ENCODE measurements around the gene SSC4D.
"Not testable (repeated sequence)": the region's sequence is repeated elsewhere in the genome, so short reads cannot be mapped to it uniquely, and the experiment has no call there.

Gene SSC4D

DNA sequence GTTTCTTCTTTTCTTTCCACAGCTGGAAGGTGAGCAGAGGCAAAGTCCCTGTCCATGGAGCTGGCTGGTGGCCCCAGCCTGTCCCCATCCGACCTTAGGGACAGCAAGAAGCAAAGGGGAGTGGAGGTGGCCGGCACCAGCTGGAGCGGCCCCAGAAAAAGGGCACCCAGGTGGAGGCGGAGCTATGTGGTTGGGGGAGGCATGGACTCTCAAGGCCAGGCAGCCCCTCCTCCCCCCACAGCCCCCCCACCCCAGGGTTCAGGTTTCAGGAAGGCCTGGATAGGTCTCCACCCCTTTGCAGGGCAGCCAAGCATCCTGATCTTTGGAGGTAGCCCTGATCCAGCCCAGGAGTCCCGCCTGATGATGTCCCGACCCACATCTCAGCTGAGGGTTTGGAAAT, at the start of gene SSC4D:
TSS of gene SSC4D (minus strand) at position 161 of the 400 bp plus-strand sequence. CDS start 5,258 bp downstream, outside the sequence.
- Mint-ChIP-seq H3K9me3 (no peaks in the 10 kb centered on the region), H3K4me1 (no peaks in the 10 kb centered on the region), H3K27ac (no peak within 1 kb of the TSS), H3K27me3 (peaks cover 4% of the 10 kb centered on the region), H3K4me3 (no peak within 1 kb of the TSS), H3K36me3 (no peaks in the 10 kb centered on the region)
- CTCF ChIA-PET = no interaction called here
- DNase-seq = no peak

DNA sequence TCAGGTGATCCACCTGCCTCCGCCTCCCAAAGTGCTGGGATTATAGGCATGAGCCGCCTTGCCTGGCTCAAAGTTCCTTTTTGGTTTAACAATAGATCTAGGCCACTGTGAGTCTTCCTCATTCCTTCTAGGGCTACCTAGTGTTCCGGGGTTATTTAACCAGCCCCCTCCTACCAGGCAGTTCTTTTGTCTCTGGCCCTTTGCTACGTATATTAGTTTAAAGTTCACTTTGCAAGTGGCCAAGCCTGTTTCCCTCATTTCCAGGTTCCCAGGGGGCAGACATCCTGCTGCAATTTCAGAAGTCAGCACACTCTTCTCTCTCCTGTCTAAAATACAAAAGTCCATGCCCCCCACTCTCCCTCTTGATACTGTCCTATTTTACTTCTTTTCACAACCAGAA, 49.0 kb upstream of the SSC4D start:
- H3K27ac Mint-ChIP-seq, CTCF ChIA-PET, H3K36me3 Mint-ChIP-seq, H3K4me1 Mint-ChIP-seq, DNase-seq, H3K27me3 Mint-ChIP-seq, H3K4me3 Mint-ChIP-seq, H3K9me3 Mint-ChIP-seq: not testable (repeated sequence)

DNA sequence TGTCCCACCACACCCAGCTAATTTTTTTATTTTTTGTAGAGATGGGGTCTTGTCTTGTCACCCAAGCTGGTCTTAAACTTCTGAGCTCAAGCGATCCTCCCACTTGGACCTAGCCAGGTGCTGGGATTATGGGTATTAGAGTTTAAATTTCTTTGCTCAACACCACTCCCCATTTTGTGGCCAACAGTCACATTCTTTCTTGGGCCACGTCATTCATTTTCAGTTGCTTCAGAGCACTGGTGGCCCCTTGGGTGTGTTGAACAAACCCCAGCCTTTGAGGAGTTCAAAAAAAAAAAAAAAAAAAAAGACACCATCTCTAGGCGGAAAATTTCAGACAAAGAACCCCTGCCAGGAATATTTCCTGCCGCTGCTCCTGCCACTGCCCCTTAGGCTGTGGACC, 47.5 kb upstream of the SSC4D start:
- H3K27me3 Mint-ChIP-seq, DNase-seq, H3K36me3 Mint-ChIP-seq, CTCF ChIA-PET, H3K4me1 Mint-ChIP-seq, H3K27ac Mint-ChIP-seq, H3K9me3 Mint-ChIP-seq, H3K4me3 Mint-ChIP-seq: not testable (repeated sequence)

DNA sequence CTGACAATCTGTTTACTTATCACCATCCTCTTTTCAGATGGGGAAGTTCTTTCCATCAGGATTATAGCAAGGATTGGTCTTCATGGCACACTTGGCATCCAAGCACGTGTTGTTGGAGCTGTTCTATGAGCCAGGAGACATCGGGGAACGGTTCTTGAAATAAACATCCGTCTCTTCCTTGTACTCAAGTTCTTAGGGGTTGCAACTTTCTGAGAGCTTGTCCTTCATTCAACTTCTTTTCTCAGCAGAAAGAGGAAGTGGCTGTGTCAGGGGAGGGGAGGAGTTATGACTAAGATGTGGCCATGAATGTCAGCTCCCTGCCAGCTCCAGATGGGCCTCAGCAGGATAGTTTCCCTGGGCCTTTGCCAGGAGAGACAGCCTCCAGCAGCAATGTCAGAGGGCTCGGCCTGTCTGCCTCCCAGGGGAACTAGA, 36.1 kb upstream of the SSC4D start:
- peak; percentile 45 for DNase-seq
- H3K4me3 Mint-ChIP-seq, H3K9me3 Mint-ChIP-seq, CTCF ChIA-PET, H3K27me3 Mint-ChIP-seq, H3K36me3 Mint-ChIP-seq: not testable (repeated sequence)
- peaks cover 18% of the 10 kb centered on the region for H3K4me1 Mint-ChIP-seq
- H3K27ac Mint-ChIP-seq = peak overlapping the region; percentile 93

DNA sequence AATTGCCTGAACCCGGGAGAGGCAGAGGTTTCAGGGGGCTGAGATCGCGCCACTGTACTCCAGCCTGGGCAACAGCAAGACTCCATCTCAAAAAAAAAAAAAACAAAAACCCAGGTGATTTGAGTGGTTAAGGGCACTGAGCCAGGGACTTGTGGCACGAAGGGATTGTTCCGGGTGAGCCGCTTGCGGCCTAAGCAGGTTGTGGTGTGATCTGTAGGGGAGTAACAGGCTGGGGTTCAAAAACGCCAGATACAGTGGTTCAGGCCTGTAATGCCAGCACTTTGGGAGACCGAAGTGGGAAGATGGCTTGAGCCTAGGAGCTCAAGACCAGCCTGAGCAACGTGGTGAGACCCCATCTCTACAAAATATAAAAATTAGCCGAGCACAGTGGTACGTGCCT, 34.3 kb upstream of the SSC4D start:
- DNase-seq, H3K4me3 Mint-ChIP-seq, H3K36me3 Mint-ChIP-seq, CTCF ChIA-PET, H3K9me3 Mint-ChIP-seq, H3K27me3 Mint-ChIP-seq: not testable (repeated sequence)
- Mint-ChIP-seq H3K27ac (peak overlapping the region; percentile 87), H3K4me1 (peaks cover 18% of the 10 kb centered on the region)

- CTCF ChIA-PET = interaction anchor here (1.1 kb wide), 1 partner anchor 166 kb away, joined by 3 read pairs; no protein-coding TSS in a partner anchor
- DNase-seq, H3K9me3 Mint-ChIP-seq, H3K27me3 Mint-ChIP-seq, H3K36me3 Mint-ChIP-seq, H3K27ac Mint-ChIP-seq, H3K4me3 Mint-ChIP-seq: not testable (repeated sequence)
- peaks cover 18% of the 10 kb centered on the region for H3K4me1 Mint-ChIP-seq
Observed at GRCh38 chr7:76442664-76443446, 33.4 kb upstream of the SSC4D start.

- not testable (repeated sequence) for H3K4me3 Mint-ChIP-seq
- peaks cover 18% of the 10 kb centered on the region for H3K4me1 Mint-ChIP-seq
Observed at GRCh38 chr7:76441792-76442191, 32.3 kb upstream of the SSC4D start.

GRCh38 chr7:76440404-76440803, 30.9 kb upstream of the SSC4D start:
- peaks cover 15% of the 10 kb centered on the region for H3K4me1 Mint-ChIP-seq
- H3K36me3 Mint-ChIP-seq, CTCF ChIA-PET, H3K4me3 Mint-ChIP-seq, H3K9me3 Mint-ChIP-seq, DNase-seq, H3K27me3 Mint-ChIP-seq, H3K27ac Mint-ChIP-seq: not testable (repeated sequence)

More at GRCh38 chr7:76441792-76442191, 32.3 kb upstream of the SSC4D start:
- CTCF ChIA-PET, H3K27me3 Mint-ChIP-seq, H3K36me3 Mint-ChIP-seq, H3K9me3 Mint-ChIP-seq, H3K27ac Mint-ChIP-seq, DNase-seq: not testable (repeated sequence)

DNA sequence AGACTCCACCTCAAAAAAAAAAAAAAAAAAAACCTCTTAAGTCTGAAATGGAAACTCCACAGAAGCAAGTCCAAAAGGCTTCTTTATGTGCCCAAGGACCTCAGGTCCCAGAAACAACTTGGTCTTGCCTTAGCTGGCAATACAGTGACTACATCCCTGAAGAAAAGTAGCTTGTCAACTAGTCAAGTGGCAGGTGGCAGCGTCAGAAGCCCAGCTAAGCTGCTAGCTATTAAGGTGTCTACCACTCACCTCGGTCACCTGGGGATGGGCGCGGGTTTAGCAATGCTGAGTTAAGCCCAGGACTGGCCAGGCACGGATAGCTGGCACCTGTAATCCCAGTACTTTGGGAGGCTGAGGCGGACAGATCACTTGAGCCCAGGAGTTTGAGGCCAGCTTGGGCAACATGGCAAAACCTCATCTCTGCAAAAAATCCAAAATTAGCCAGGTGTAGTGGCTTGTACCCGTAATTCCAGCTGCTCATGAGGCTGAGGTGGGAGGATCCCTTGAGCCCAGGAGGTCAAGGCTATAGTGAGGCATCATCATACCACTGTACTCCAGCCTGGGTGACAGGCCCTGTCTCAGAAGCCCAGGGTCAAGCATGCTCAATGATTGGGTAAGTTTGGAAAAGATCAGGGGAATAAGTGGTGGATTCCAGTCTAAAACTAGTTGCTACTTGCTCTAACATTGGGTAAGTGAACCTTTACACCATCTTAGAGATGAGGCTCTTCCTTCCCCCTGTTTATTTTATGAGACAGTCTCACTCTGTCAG, 29.8 kb upstream of the SSC4D start:
- H3K4me3 Mint-ChIP-seq, DNase-seq, H3K27me3 Mint-ChIP-seq, H3K27ac Mint-ChIP-seq, H3K9me3 Mint-ChIP-seq, H3K4me1 Mint-ChIP-seq, H3K36me3 Mint-ChIP-seq, CTCF ChIA-PET: not testable (repeated sequence)

GRCh38 chr7:76437873-76438272, 28.4 kb upstream of the SSC4D start:
- CTCF ChIA-PET, H3K36me3 Mint-ChIP-seq, H3K4me3 Mint-ChIP-seq, H3K27me3 Mint-ChIP-seq, H3K27ac Mint-ChIP-seq, H3K4me1 Mint-ChIP-seq, H3K9me3 Mint-ChIP-seq: not testable (repeated sequence)
- peak; percentile 80 for DNase-seq

- no peak overlapping the region for H3K4me3 Mint-ChIP-seq
- CTCF ChIA-PET = interaction anchor here (0.8 to 2.1 kb wide), 2 partner anchors 10 to 13 kb away, joined by 3 to 4 read pairs; no protein-coding TSS in a partner anchor
- H3K27ac Mint-ChIP-seq = no peak overlapping the region
- no peaks in the 10 kb centered on the region for H3K36me3 Mint-ChIP-seq
- H3K27me3 Mint-ChIP-seq = no peaks in the 10 kb centered on the region
- DNase-seq = no peak
- no peaks in the 10 kb centered on the region for H3K4me1 Mint-ChIP-seq
- no peaks in the 10 kb centered on the region for H3K9me3 Mint-ChIP-seq
Observed at GRCh38 chr7:76430836-76431235, 21.3 kb upstream of the SSC4D start.

DNA sequence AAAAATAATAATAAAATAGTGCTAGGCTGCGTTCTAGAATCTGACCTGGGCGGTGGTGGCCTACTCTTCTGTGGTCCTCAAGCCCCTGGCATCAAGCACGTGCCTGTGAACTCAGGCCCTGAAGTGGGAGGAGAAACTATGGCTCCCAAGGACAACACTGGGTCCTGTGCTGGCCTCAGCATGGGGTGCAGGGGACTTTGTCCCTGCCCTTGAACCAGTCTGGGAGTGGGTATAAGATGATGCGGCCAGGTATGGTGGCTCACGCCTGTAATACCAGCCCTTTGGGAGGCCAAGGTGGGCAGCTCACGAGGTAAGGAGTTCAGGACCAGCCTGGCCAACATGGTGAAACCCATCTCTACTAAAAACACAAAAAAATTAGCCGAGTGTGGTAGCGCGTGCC, 20.7 kb upstream of the SSC4D start:
- Mint-ChIP-seq H3K9me3 (no peaks in the 10 kb centered on the region), H3K4me1 (no peaks in the 10 kb centered on the region), H3K27ac (no peak overlapping the region), H3K36me3 (no peaks in the 10 kb centered on the region), H3K4me3 (no peak overlapping the region), H3K27me3 (peaks cover under 1% of the 10 kb centered on the region)
- DNase-seq = no peak
- CTCF ChIA-PET = interaction anchor here (2.1 kb wide), 1 partner anchor 12 kb away, joined by 4 read pairs; no protein-coding TSS in a partner anchor

GRCh38 chr7:76428868-76429805, 19.6 kb upstream of the SSC4D start:
- Mint-ChIP-seq H3K4me3 (no peak overlapping the region), H3K27ac (no peak overlapping the region)
- CTCF ChIA-PET = no interaction called here

GRCh38 chr7:76428149-76428823, 18.8 kb upstream of the SSC4D start:
- H3K36me3 Mint-ChIP-seq = no peaks in the 10 kb centered on the region
- CTCF ChIA-PET = no interaction called here
- H3K4me1 Mint-ChIP-seq = peaks cover 8% of the 10 kb centered on the region
- peaks cover 17% of the 10 kb centered on the region for H3K27me3 Mint-ChIP-seq
- no peaks in the 10 kb centered on the region for H3K9me3 Mint-ChIP-seq
- H3K27ac Mint-ChIP-seq = no peak overlapping the region
- no peak overlapping the region for H3K4me3 Mint-ChIP-seq
- no peak for DNase-seq

More at GRCh38 chr7:76428868-76429805, 19.6 kb upstream of the SSC4D start:
- no peaks in the 10 kb centered on the region for H3K36me3 Mint-ChIP-seq
- no peaks in the 10 kb centered on the region for H3K9me3 Mint-ChIP-seq
- H3K27me3 Mint-ChIP-seq = peaks cover 9% of the 10 kb centered on the region
- DNase-seq = no peak
- peaks cover 8% of the 10 kb centered on the region for H3K4me1 Mint-ChIP-seq

Measured in activated naive CD4-positive, alpha-beta T cell treated with anti-CD3 and anti-CD28 coated beads, Interleukin-2, amount 10 ng/mL, durations not matched to agents 7 days and 5 days (primary cell).